ENCODE measurements around the gene CYSTM1. TPM values are rescaled to one million over a fixed set of nuclear protein-coding genes. Genes with fewer than 3 reads are reported as not detected.

CYSTM1 gene
- total and polyA plus RNA-seq, 7 donors, result 193 to 601 (median 297) TPM

- no peaks in the 10 kb centered on the region for H3K9me3 ChIP-seq
- H3K4me1 ChIP-seq, result peaks cover 94% of the 10 kb centered on the region
- no peak for TF ChIP-seq CTCF (IDR thresholded peaks at IDR 0.05)
- peak overlapping the region; percentile 94 for H3K27ac ChIP-seq
- H3K4me3 ChIP-seq, result no peak overlapping the region
- no peaks in the 10 kb centered on the region for H3K27me3 ChIP-seq (ENCODE audit: insufficient read depth in 3 of 3, low read length in 2 of 3)
- 48 to 80% (median 57%) methylated on average over 3 of the region's 3 CpGs for WGBS, 3 donors
- H3K36me3 ChIP-seq (ENCODE audit: insufficient read depth in 1 of 2, low read depth in 1 of 2), result no peaks in the 10 kb centered on the region
- intact Hi-C loops (cut with DNase I), result no loop called here
- DNase-seq, result no peak
- ATAC-seq, result no peak
Measured at GRCh38 chr5:140220032-140220697, 45.2 kb downstream of the CYSTM1 start.

- ATAC-seq (peak in 3 of 4 donors; percentile 23 to 56 (median 33)), DNase-seq (peak; percentile 63 to 92)
- 28 to 44% (median 33%) methylated on average over 1 of the region's 1 CpG for WGBS, 3 donors
- intact Hi-C loops (cut with DNase I), result loop anchor here in 1 of 2 donors (1.0 kb wide), 1 partner anchor 41 kb away; no protein-coding TSS in a partner anchor
- Histone ChIP-seq H3K36me3 (ENCODE audit: insufficient read depth in 1 of 2, low read depth in 1 of 2) (no peaks in the 10 kb centered on the region), H3K27ac (peak overlapping the region; percentile 94), H3K4me3 (peak overlapping the region; percentile 28), H3K27me3 (ENCODE audit: insufficient read depth in 3 of 3, low read length in 2 of 3) (no peaks in the 10 kb centered on the region), H3K9me3 (no peaks in the 10 kb centered on the region), H3K4me1 (peaks cover 94% of the 10 kb centered on the region)
- TF ChIP-seq CTCF (IDR thresholded peaks at IDR 0.05), result no peak
Measured at GRCh38 chr5:140220698-140221064, 45.7 kb downstream of the CYSTM1 start.

- H3K27ac ChIP-seq, result peak overlapping the region; percentile 94
- TF ChIP-seq CTCF (IDR thresholded peaks at IDR 0.05), result no peak
- peak; percentile 75 to 83 (median 79) for ATAC-seq
- no peaks in the 10 kb centered on the region for H3K36me3 ChIP-seq (ENCODE audit: insufficient read depth in 1 of 2, low read depth in 1 of 2)
- H3K9me3 ChIP-seq, result no peaks in the 10 kb centered on the region
- no peaks in the 10 kb centered on the region for H3K27me3 ChIP-seq (ENCODE audit: insufficient read depth in 3 of 3, low read length in 2 of 3)
- H3K4me3 ChIP-seq, result peak overlapping the region; percentile 28
- H3K4me1 ChIP-seq, result peaks cover 89% of the 10 kb centered on the region
- 25 to 49% (median 32%) methylated on average over 5 of the region's 5 CpGs for WGBS, 3 donors
- DNase-seq, result peak; percentile 60 to 86
- intact Hi-C loops (cut with DNase I), result loop anchor here in 1 of 2 donors (1.0 kb wide), 2 partner anchors 40 to 46 kb away; partner anchors contain the start of gene CYSTM1
Measured at GRCh38 chr5:140221697-140222223, 46.8 kb downstream of the CYSTM1 start.

GRCh38 chr5:140222416-140222815 lies 47.4 kb downstream of the CYSTM1 start:
- H3K27me3 ChIP-seq (ENCODE audit: insufficient read depth in 3 of 3, low read length in 2 of 3), result no peaks in the 10 kb centered on the region
- 25 to 54% (median 33%) methylated on average over 1 of the region's 1 CpG for WGBS, 3 donors
- peaks cover 88% of the 10 kb centered on the region for H3K4me1 ChIP-seq
- H3K4me3 ChIP-seq, result no peak overlapping the region
- H3K36me3 ChIP-seq (ENCODE audit: insufficient read depth in 1 of 2, low read depth in 1 of 2), result no peaks in the 10 kb centered on the region
- H3K9me3 ChIP-seq, result no peaks in the 10 kb centered on the region
- DNase-seq (no peak), ATAC-seq (peak in 3 of 4 donors; percentile 3 to 18 (median 13))
- TF ChIP-seq CTCF (IDR thresholded peaks at IDR 0.05), result no peak
- H3K27ac ChIP-seq, result peak overlapping the region; percentile 94
- intact Hi-C loops (cut with DNase I), result loop anchor here in 1 of 2 donors (1.0 kb wide), 1 partner anchor 47 kb away; the partner anchor contains the start of gene CYSTM1
